Spleen (tissue), 11 donors: ENCODE results near the gene SULT2B1. TPM values are rescaled to one million over a fixed set of nuclear protein-coding genes. Genes with fewer than 3 reads are reported as not detected.

Experiments used
- DNase-seq: peaks from one replicate; pipeline ENCODE4 v3.0.0-alpha.2; 2020
- H3K27ac ChIP-seq, 8 donors: fragments of 200-600 bp; sonication (generic) in 7 of 8; 1 replicate in 4 of 8; 2 replicates in 4 of 8; pipeline versions ENCODE4 v1.5.0 to v1.8.0; 2016 to 2021; ENCODE audit warnings: inconsistent platforms in 4 of 8, mild to moderate bottlenecking in 4 of 8, moderate library complexity in 1 of 8
- H3K27me3 ChIP-seq, 7 donors: fragments of 200-600 bp; sonication (generic) in 6 of 7; replicated peaks in 1 of 7; 1 replicate in 4 of 7; 2 replicates in 3 of 7; pipeline versions ENCODE4 v1.5.0 to v1.8.0; 2016 to 2021; ENCODE audit warnings: inconsistent platforms in 3 of 7, mild to moderate bottlenecking in 1 of 7
- H3K36me3 ChIP-seq, 6 donors: fragments of 200-600 bp; sonication (generic) in 5 of 6; 1 replicate in 4 of 6; 2 replicates in 2 of 6; pipeline versions ENCODE4 v1.5.0 to v1.8.0; 2016 to 2021; ENCODE audit warnings: inconsistent platforms in 2 of 6
- H3K4me1 ChIP-seq, 6 donors: fragments of 200-600 bp; sonication (generic) in 5 of 6; 1 replicate in 3 of 6; 2 replicates in 3 of 6; pipeline versions ENCODE4 v1.5.0 to v1.8.0; 2016 to 2021; ENCODE audit warnings: inconsistent platforms in 3 of 6
- H3K4me3 ChIP-seq, 8 donors: fragments of 200-600 bp; sonication (generic) in 7 of 8; 1 replicate in 4 of 8; 2 replicates in 4 of 8; pipeline versions ENCODE4 v1.5.0 to v1.8.0; 2016 to 2021; ENCODE audit warnings: inconsistent platforms in 4 of 8, mild to moderate bottlenecking in 4 of 8, moderate library complexity in 2 of 8
- H3K9me3 ChIP-seq, 8 donors: fragments of 200-600 bp; sonication (generic) in 7 of 8; 1 replicate in 4 of 8; 2 replicates in 4 of 8; pipeline versions ENCODE4 v1.5.0 to v1.8.0; 2016 to 2021; ENCODE audit warnings: inconsistent platforms in 4 of 8
- CTCF ChIP-seq, 11 experiments: fragments of 200-600 bp in 7 of 11; fragments of 450-650 bp in 4 of 11; sonication (generic) in 4 of 11; IDR thresholded peaks in 8 of 11; conservative IDR thresholded peaks in 3 of 11; 1 replicate in 7 of 11; 2 replicates in 4 of 11; pipeline versions ENCODE4 v1.4.0 to v1.8.0; 2016 to 2021; ENCODE audit warnings: antibody characterized with exemption in 11 of 11, inconsistent platforms in 4 of 11, mild to moderate bottlenecking in 1 of 11
- POLR2A ChIP-seq, 3 donors: fragments of 450-650 bp; IDR thresholded peaks; one replicate each; pipeline ENCODE4 v1.5.1; 2017; ENCODE audit warnings: antibody characterized with exemption in 3 of 3, mild to moderate bottlenecking in 1 of 3
- POLR2AphosphoS5 ChIP-seq, 3 donors: sonication (generic); formaldehyde crosslinking; IDR thresholded peaks; one replicate each; pipeline ENCODE4 v1.5.1; 2017; ENCODE audit warnings: antibody characterized with exemption in 3 of 3
- WGBS, 5 donors: extraction: QIAGEN DNeasy Blood & Tissue Kit in 3 of 5; methylation state at CpG; one replicate each; pipeline versions ENCODE4 v1.1.5 to v1.1.7; 2013 to 2018; 5-methylcytosine and 5-hydroxymethylcytosine counted together
- intact Hi-C: fragments of 100-400 bp; cut with DNase I; formaldehyde crosslinking; loops from one replicate; pipeline ENCODE4 v1.15.0; 2023; ENCODE audit warnings: low total_unique reads
- polyA plus RNA-seq, 3 donors: library from polyadenylated mRNA; stranded (reverse); fragments of 200-250 nt; gene quantifications; one replicate each; pipeline ENCODE4 v1.2.1, GENCODE V29; 2013
- total RNA-seq, 7 donors: library from RNA; depleted of rRNA in 3 of 7; stranded (reverse); fragments of >200 nt in 3 of 7; fragmentation: NEBNext Ultra II Directional in 4 of 7; extraction: Animal tissue kit (Norgen Biotek cat#: 25700) in 4 of 7; gene quantifications; one replicate each; pipeline versions ENCODE4 v1.1.0 to v1.2.1, GENCODE V29; 2016 to 2021
- donor health status: healthy with polysubstance abuse.
- donor health status: DM: no; HTN: no; CAD: no; lungs with moderate emphysema.
- donor health status: DM: no; HTN: no; CAD: no.
- donor health status: Bipolar disorder and iron deficiency.
- donor health status: healthy.
- donor health status: DM: no; HTN: no; CAD: no.
- donor health status: DM: yes; HTN: yes; CAD: no.

Gene SULT2B1
- total and polyA plus RNA-seq, 10 donors: 0.12 to 0.58 TPM; not detected in 8

GRCh38 chr19:48540110-48540509 lies 11.9 kb upstream of the SULT2B1 start:
- H3K9me3 ChIP-seq: peaks cover 0 to 5% (median 0%) of the 10 kb centered on the region in 8 donors
- intact Hi-C loops: no loop called here
- H3K36me3 ChIP-seq: no peaks in the 10 kb centered on the region
- peaks cover 0 to 6% (median 0%) of the 10 kb centered on the region in 7 donors for H3K27me3 ChIP-seq
- 67 to 86% (median 72%) methylated on average over 7 of the region's 7 CpGs for WGBS, 5 donors
- H3K27ac ChIP-seq: no peak overlapping the region
- no peak overlapping the region for H3K4me3 ChIP-seq
- H3K4me1 ChIP-seq: peaks cover 0 to 5% (median 0%) of the 10 kb centered on the region in 6 donors
- TF ChIP-seq POLR2AphosphoS5 (IDR thresholded peaks at IDR 0.05) (no peak), POLR2A (IDR thresholded peaks at IDR 0.05) (no peak), CTCF (IDR thresholded peaks at IDR 0.05 in 8 of 11, conservative IDR thresholded peaks at IDR 0.05 in 3 of 11) (no peak)
- no peak for DNase-seq

GRCh38 chr19:48541813-48542212 lies 10.2 kb upstream of the SULT2B1 start:
- H3K27ac ChIP-seq: no peak overlapping the region
- no peak for TF ChIP-seq CTCF (IDR thresholded peaks at IDR 0.05 in 8 of 11, conservative IDR thresholded peaks at IDR 0.05 in 3 of 11)
- TF ChIP-seq POLR2AphosphoS5 (IDR thresholded peaks at IDR 0.05): no peak
- no peak for TF ChIP-seq POLR2A (IDR thresholded peaks at IDR 0.05)
- H3K27me3 ChIP-seq: peaks cover 0 to 23% (median 0%) of the 10 kb centered on the region in 7 donors
- H3K36me3 ChIP-seq: no peaks in the 10 kb centered on the region
- no peak for DNase-seq
- 81 to 91% (median 88%) methylated on average over 6 of the region's 6 CpGs for WGBS, 5 donors
- H3K4me1 ChIP-seq: peaks cover 0 to 5% (median 0%) of the 10 kb centered on the region in 6 donors
- no peak overlapping the region for H3K4me3 ChIP-seq
- peaks cover 0 to 5% (median 0%) of the 10 kb centered on the region in 8 donors for H3K9me3 ChIP-seq
- intact Hi-C loops: no loop called here

- no peak for DNase-seq
- TF ChIP-seq POLR2AphosphoS5 (IDR thresholded peaks at IDR 0.05) (no peak), POLR2A (IDR thresholded peaks at IDR 0.05) (no peak), CTCF (IDR thresholded peaks at IDR 0.05 in 8 of 11, conservative IDR thresholded peaks at IDR 0.05 in 3 of 11) (no peak)
- intact Hi-C loops: no loop called here
- no peak overlapping the region for H3K4me3 ChIP-seq
- H3K27ac ChIP-seq: no peak overlapping the region
- WGBS, 5 donors: 33 to 47% (median 42%) methylated on average over 19 of the region's 19 CpGs
- peaks cover 0 to 3% (median 0%) of the 10 kb centered on the region in 8 donors for H3K9me3 ChIP-seq
- H3K27me3 ChIP-seq: peaks cover 0 to 32% (median 0%) of the 10 kb centered on the region in 7 donors
- H3K4me1 ChIP-seq: peaks cover 0 to 5% (median 0%) of the 10 kb centered on the region in 6 donors
- H3K36me3 ChIP-seq: no peaks in the 10 kb centered on the region
Observed at GRCh38 chr19:48543121-48543710, 8.8 kb upstream of the SULT2B1 start.

GRCh38 chr19:48544856-48545750 lies 6.9 kb upstream of the SULT2B1 start:
- 68 to 83% (median 72%) methylated on average over 23 to 25 of the region's 25 CpGs for WGBS, 5 donors
- H3K27ac ChIP-seq: no peak overlapping the region
- TF ChIP-seq POLR2AphosphoS5 (IDR thresholded peaks at IDR 0.05) (no peak), POLR2A (IDR thresholded peaks at IDR 0.05) (no peak), CTCF (IDR thresholded peaks at IDR 0.05 in 8 of 11, conservative IDR thresholded peaks at IDR 0.05 in 3 of 11) (no peak)
- H3K4me1 ChIP-seq: peaks cover 0 to 5% (median 0%) of the 10 kb centered on the region in 6 donors
- H3K4me3 ChIP-seq: no peak overlapping the region
- no peaks in the 10 kb centered on the region for H3K9me3 ChIP-seq
- no peaks in the 10 kb centered on the region for H3K36me3 ChIP-seq
- intact Hi-C loops: no loop called here
- H3K27me3 ChIP-seq: peaks cover 0 to 49% (median 0%) of the 10 kb centered on the region in 7 donors
- DNase-seq: no peak
